ENCODE data around the gene LRRC46.

The LRRC46 gene

GRCh38 chr17:47852113-47852949 lies 20.9 kb downstream of the LRRC46 start:
- DNase-seq (ENCODE audit: low read depth) = no peak

- no peak for DNase-seq (ENCODE audit: low read depth)
These were observed 22.1 kb downstream of the LRRC46 start for GRCh38 chr17:47853616-47854015.

- no peak for DNase-seq (ENCODE audit: low read depth)
These were observed 24.3 kb downstream of the LRRC46 start for GRCh38 chr17:47855737-47856136.

GRCh38 chr17:47856830-47857229 lies 25.4 kb downstream of the LRRC46 start:
- no peak for DNase-seq (ENCODE audit: low read depth)

DNA sequence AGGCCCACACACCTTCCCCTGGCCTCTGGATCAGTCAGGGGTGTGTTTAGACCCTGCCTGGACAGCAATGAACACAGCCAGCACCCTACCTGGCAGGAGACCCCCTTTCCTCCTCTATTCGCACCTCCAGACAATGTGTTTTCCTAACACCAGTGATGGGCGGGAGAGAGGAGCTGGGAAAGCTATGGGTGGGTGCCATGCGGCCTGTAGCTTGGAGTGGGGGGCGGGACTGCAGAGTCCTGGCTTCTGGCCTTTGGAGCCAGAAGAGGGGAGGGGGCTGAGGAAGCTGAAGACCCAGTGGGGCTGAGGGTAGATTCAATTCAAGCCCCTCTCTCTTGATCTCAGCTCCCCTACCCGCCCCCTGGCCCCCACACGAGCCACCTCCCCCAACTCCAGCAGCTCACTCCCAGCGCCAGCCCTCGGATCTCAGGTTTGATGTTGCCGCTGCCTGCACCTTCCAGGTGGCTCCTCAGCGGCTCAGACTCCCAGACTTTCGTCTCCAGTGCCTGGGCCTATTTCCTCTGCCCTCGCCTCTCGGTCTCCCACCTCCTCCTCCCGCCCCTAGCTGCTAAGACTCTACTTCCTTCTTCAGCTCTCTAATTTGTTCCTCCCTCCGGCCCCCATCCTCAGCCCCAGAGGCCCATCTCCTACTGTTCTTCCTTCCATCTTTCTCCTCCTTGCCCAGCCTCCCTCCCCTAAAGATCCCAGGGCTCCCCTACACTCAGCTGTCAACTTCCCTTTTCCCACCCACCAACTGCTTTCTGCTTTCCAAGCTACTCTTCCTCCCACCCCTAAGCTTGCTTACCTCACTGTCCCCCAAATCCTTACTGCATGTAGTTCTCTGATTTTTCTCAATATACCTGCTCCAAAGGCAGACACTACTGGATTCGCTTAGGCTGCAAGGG lies 26.3 kb downstream of the LRRC46 start:
- no peak for DNase-seq (ENCODE audit: low read depth)

- no peak for DNase-seq (ENCODE audit: low read depth)
These were observed 28.9 kb downstream of the LRRC46 start for GRCh38 chr17:47860386-47860785.

GRCh38 chr17:47862621-47863440 lies 31.4 kb downstream of the LRRC46 start:
- DNase-seq (ENCODE audit: low read depth) = peak; percentile 29

DNA sequence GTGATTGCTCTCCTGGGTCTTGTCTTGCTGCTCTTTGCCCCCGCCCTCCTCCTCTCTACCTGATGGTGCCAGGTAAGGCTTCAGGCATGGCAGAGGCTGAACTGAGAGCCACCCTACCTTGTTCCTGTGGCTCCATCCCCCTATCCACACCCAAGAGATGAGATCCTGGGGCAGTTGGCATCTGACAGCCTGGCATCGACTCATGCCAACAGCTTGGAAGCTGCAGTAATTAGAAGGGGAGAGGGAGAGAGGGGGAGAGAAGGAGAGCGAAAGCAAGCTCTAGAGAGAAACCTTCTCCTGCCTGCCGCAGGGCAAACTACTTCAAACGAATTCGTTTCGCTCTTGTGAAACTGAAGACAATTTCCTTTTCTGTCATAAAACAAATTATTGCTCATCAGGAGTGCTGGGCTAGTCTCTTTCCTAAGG lies 33.3 kb downstream of the LRRC46 start:
- DNase-seq (ENCODE audit: low read depth) = no peak

DNA sequence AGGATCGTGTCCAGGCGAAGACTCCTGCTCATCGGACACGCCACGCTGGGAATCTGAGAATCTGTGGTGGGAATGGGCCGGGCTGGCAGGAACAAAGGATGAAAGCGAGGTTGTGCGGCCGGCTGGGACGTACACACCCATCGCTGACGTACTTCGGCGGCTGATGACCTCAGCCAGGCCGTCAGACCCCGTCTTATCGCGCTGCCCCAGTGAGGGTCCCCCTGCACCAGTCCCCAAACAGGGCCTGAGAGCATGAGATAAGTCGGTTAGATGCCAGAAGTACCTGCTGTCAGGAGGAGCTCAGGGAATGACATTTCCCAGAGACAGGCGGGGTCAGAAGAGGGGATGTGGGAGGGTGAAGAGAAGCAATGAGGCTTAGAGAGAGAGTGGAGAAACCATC lies 35.5 kb downstream of the LRRC46 start:
- DNase-seq (ENCODE audit: low read depth) = no peak

- no peak for DNase-seq (ENCODE audit: low read depth)
These were observed 36.5 kb downstream of the LRRC46 start for GRCh38 chr17:47867813-47868533.

DNA sequence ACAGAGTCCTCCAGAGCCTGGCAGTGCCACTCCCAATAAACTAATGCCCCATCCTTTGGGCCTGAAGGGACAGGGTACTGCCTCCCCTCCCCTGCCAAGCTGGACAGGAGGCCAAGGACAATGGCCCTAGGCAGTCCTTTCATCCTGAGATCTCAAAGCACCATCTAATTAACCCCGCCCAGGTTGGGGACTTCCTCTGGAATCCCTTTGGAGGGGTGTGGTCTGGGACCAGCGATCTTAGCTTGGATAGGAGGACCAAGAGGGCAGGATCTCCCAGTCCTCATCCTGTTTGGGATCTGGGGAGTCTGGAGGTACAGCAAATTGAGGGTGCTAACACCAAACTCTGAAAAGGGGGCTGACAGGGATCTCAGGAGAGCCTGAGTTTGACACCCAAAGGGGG lies 37.6 kb downstream of the LRRC46 start:
- no peak for DNase-seq (ENCODE audit: low read depth)

GRCh38 chr17:47870056-47870455 lies 38.6 kb downstream of the LRRC46 start:
- DNase-seq (ENCODE audit: low read depth) = no peak

GRCh38 chr17:47871048-47871447 lies 39.6 kb downstream of the LRRC46 start:
- no peak for DNase-seq (ENCODE audit: low read depth)

- no peak for DNase-seq (ENCODE audit: low read depth)
These were observed 40.7 kb downstream of the LRRC46 start for GRCh38 chr17:47872019-47872650.

DNA sequence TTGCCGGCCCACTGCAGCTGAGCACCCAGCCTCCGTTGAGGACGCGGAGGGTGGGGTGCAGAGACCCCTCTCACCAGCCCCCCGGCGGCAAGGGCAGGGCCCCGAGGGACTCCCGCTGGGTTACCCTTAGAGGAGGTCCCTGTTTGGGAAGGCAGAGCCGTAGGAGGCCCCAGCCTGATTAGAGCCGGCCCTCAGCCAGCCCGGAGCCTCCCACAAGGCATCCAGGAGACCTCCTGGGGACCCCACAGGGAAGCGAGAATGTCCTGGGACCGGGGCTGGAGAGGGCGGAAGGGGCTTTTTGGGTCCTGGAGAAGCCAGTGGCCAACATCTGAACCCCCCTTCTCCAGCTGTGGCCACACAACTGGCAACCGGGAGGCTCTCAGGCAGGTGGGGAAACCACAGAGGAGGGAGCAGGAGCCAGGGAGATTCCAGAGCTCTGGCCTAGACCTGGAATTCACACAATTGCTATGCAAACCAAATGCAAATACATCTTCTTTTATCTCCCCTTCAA lies 41.2 kb downstream of the LRRC46 start:
- no peak for DNase-seq (ENCODE audit: low read depth)

DNA sequence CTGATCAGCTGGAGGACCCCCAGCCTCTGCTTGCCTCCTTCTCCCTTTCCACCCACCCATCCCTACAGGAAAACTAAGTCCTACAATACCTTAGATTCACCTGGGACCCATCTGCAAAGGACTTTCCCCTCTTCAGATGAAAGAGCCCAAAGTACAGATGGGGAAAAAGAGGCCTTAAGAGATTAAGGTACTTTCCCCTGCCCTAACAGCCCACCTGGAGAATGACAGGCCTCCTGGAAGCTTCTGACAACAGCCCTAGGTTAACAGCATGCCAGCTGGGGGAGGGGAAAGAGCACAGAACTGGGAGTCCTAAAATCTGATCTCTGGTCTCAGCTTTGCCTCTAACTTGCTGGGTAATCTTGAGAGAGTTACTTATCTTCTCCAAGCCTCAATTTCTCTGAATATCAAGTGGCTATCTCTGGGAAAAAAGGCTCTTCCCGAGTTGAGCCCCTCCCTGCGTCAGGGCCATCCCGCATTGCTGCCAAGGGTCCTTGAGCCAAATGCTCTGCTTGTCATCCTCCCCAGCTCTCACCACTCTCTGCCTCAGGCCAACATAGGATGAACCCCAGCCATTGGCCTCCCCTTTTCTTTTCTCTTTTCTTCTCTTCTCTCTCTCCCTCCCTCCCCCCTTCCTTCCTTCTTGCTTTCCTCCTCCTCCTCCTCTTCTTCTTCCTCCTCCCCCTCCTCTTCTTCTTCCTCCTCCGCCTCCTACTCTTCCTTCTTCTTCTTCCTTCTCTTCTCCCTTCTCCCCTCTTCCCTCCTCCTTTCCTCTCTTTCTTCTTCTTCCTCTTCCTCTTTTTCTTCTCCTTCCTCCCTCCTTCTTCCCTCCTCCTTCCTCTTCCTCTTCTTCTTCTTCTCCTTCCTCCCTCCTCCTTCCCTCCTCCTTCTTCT lies 42.0 kb downstream of the LRRC46 start:
- DNase-seq (ENCODE audit: low read depth) = no peak

- DNase-seq (ENCODE audit: low read depth) = no peak
These were observed 43.8 kb downstream of the LRRC46 start for GRCh38 chr17:47875011-47875985.

DNA sequence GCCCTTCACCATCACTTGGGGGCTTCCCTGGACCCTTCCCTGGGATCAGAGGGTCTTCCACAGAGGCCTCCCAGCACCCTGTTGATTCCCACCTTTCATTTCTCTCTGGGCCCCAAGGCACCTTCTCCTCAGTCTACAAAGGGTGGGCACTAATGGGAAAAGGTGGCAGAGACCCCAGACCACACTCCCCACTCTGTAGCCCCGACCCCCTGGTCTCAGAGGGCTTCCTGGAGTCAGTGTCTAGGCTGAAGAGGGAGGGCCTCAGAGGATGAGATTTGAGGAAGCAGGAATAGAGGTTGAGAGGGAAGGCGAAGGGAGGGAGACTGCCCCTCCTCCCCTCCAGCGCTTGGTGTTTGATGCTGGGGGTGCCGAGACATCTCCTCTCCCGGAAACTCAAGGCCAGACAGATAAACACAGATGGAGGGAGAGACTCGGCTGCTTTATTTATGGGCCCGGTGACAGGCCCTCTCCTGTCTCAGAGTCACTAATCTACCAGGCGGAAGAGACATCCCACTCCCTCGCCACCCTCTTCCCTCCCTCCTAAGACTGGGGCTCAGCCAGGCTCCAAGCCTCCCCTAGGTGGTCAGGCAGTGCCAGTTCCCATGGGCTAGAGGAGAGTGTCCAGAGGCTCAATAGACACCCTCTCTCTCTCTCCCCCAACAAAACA lies 46.0 kb downstream of the LRRC46 start:
- no peak for DNase-seq (ENCODE audit: low read depth)

Measured in fibroblast of the conjunctiva (primary cell).